SKM-1 treated with dmso at 0.1 percent for 144 hours (cell line): ENCODE results near the gene CAMK4.

Source experiments
- DNase-seq: peaks from one replicate; lab custom pipeline; 2025; ENCODE audit not compliant: unreplicated experiment; lab: John Stamatoyannopoulos, UW

Gene CAMK4

DNA sequence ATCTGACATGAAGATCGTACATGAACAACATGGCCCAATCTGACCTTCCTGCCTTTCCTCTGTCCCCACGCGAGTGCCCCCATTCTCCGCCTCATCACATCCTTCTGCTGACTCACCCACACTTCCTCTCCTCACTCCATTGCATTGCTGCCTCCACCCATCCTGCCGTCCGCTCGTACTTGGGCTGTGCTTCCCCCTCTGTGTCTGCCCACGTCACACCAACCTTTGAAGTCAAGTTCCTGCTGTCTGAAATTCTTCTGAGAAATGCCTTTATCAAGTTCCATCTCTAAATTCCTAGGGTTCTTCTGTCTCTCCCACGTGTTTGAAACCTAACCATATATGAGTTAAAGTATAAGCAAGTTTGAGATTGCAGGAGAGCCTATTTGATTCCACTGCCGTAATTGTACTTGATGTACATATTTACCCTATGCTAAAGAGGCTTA is 306.1 kb downstream of the CAMK4 start:
- DNase-seq, result peak; percentile 89

DNA sequence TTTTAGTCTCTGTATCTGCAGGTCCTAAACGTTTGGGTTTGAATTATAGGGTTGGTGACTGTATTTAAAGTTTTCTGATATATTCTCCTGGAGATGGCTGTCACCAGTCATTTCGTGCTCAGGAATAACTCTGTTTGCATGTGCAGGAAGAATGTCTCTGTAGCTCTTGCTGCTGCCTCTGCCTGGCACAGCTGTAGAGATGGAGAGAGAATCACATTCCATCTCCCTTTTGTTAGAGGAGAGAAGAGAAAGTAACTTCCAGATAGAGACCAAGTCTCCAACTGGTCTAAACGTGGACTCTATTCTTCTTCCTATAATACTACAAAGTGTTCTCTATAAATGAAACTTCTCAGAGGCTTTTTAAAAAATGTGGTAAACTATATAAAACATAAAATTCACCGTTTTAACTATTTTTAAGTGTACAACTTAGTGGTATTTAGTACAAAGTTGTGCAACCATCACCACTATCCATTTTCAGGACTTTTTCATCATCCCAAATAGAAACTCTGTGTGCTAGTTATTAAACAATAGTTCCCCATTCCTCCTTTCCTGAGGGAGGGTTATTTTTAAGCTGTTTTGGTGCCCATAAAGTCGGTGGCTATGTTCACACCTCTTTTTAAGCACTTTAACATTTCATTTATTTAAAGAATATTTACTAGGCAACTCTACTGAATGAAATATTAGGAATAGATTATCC is 308.9 kb downstream of the CAMK4 start:
- DNase-seq, result no peak

DNA sequence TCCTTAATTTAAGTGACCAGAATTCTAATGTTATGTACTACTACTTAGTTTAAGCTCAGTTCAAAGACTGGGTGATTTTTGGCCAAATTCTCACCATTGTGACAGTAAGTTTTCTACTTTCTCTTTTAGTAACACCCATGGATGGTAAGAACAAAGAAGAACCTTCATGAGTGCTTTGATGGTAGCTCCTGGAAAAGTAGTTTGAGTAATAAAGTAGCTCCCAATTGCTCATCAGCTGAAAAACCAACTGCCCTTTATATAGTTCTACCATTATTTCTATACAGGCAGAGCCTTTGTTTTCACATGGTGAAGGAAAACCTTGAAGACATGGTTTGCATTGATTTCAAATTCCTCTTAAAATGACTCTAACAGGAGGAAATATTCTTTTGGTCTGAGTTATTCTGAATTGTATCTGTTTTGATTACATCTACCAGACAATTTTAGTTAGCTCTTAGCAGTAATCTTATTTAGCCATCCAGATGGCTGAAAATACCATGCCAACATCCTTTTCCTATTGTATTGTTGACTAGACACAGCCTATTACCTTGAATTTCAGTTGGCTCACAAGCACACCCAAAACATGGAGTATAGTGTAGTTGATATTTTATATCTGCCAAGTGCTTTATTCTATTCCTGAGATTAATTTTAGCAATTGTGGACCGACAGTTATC is 311.8 kb downstream of the CAMK4 start:
- DNase-seq, result no peak

DNA sequence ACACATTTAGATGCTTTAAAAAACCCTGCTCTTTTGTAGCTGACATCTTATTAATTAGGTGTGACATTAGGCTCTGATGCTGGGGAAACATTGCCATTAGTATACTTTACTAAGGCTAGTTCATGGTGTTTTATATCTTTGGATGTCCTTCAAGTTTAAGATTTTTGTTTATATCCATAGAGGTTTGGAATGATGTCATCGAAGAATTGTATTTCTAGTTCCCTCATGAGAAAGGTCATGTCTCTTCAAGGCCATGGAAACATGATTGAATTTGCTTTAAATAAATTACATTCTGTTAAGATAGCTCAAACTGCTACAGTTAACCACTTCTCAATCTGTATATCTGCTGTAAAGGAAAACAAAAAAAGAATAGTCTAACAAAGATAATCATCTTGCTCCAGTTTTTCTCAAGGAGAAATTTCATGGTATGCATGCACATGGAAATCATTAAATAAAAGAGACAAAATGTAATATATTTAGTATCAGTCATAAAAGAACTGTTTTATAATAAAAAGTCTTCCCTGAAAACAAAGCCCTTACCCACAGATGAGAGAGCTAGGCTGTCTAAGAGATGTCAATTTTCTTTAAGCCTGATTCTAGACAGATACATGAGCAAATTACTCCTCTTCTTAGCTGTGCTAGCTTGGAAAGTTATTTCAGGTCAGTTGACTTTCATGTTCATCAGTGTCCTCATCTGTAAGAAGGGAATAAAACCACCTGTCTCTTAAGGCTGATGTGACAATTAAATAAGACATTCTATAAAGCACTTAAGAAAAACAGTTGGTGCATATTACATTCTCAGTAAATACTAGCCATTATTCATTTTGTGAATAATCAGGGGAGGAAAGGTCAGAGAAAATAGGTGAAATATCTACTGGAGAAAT is 313.2 kb downstream of the CAMK4 start:
- DNase-seq, result no peak
